ENCODE measurements around the gene MGME1. TPM values are rescaled to one million over a fixed set of nuclear protein-coding genes. Genes with fewer than 3 reads are reported as not detected.

MGME1 gene
- total RNA-seq, 6 experiments from 2014 or later, result 12.7 to 19.2 (median 17.9) TPM

- H3K4me3 Mint-ChIP-seq, result peak overlapping the region; percentile 58; the same call in 1 of the 2 replicates
- H3K4me1 Mint-ChIP-seq (ENCODE audit: low read depth), result peaks cover 94% of the 10 kb centered on the region
- peak overlapping the region; percentile 88 for H3K27ac Mint-ChIP-seq
- no peaks in the 10 kb centered on the region for H3K9me3 Mint-ChIP-seq
- H3K36me3 Mint-ChIP-seq (ENCODE audit: low read depth), result peaks cover 39% of the 10 kb centered on the region
- TF ChIP-seq CTCF (IDR thresholded peaks at IDR 0.05), result no peak
- H3K27me3 Mint-ChIP-seq (ENCODE audit: insufficient read depth), result peaks cover 4% of the 10 kb centered on the region; the same call in 1 of the 2 replicates
- peak; percentile 21 for DNase-seq
Measured at GRCh38 chr20:17961587-17961940, 7.3 kb upstream of the MGME1 start.

- Mint-ChIP-seq H3K9me3 (no peaks in the 10 kb centered on the region), H3K4me3 (peak overlapping the region; percentile 58), H3K27me3 (ENCODE audit: insufficient read depth) (peaks cover 4% of the 10 kb centered on the region; the same call in 1 of the 2 replicates), H3K27ac (peak overlapping the region; percentile 88), H3K36me3 (ENCODE audit: low read depth) (peaks cover 54% of the 10 kb centered on the region), H3K4me1 (ENCODE audit: low read depth) (peaks cover 87% of the 10 kb centered on the region)
- no peak for DNase-seq
- no peak for TF ChIP-seq CTCF (IDR thresholded peaks at IDR 0.05)
Measured at GRCh38 chr20:17963114-17963897, 5.5 kb upstream of the MGME1 start.

GRCh38 chr20:17964073-17964472, 4.7 kb upstream of the MGME1 start:
- peak overlapping the region; percentile 91 for H3K4me3 Mint-ChIP-seq
- peaks cover 79% of the 10 kb centered on the region for H3K4me1 Mint-ChIP-seq (ENCODE audit: low read depth)
- peak overlapping the region; percentile 88 for H3K27ac Mint-ChIP-seq

GRCh38 chr20:17964632-17965031, 4.2 kb upstream of the MGME1 start:
- H3K4me1 Mint-ChIP-seq (ENCODE audit: low read depth), result peaks cover 75% of the 10 kb centered on the region
- no peak for TF ChIP-seq CTCF (IDR thresholded peaks at IDR 0.05)
- DNase-seq, result no peak
- H3K9me3 Mint-ChIP-seq, result no peaks in the 10 kb centered on the region
- peaks cover 4% of the 10 kb centered on the region; the same call in 1 of the 2 replicates for H3K27me3 Mint-ChIP-seq (ENCODE audit: insufficient read depth)
- H3K27ac Mint-ChIP-seq, result peak overlapping the region; percentile 88
- H3K4me3 Mint-ChIP-seq, result peak overlapping the region; percentile 91
- peaks cover 54% of the 10 kb centered on the region for H3K36me3 Mint-ChIP-seq (ENCODE audit: low read depth)

More at GRCh38 chr20:17964073-17964472, 4.7 kb upstream of the MGME1 start:
- H3K9me3 Mint-ChIP-seq, result no peaks in the 10 kb centered on the region
- peaks cover 54% of the 10 kb centered on the region for H3K36me3 Mint-ChIP-seq (ENCODE audit: low read depth)
- peaks cover 4% of the 10 kb centered on the region; the same call in 1 of the 2 replicates for H3K27me3 Mint-ChIP-seq (ENCODE audit: insufficient read depth)
- TF ChIP-seq CTCF (IDR thresholded peaks at IDR 0.05), result no peak
- DNase-seq, result no peak

GRCh38 chr20:17965042-17965697, 3.6 kb upstream of the MGME1 start:
- no peak for DNase-seq
- Mint-ChIP-seq H3K4me1 (ENCODE audit: low read depth) (peaks cover 75% of the 10 kb centered on the region), H3K4me3 (peak overlapping the region; percentile 91), H3K9me3 (no peaks in the 10 kb centered on the region), H3K36me3 (ENCODE audit: low read depth) (peaks cover 54% of the 10 kb centered on the region), H3K27ac (peak overlapping the region; percentile 97), H3K27me3 (ENCODE audit: insufficient read depth) (peaks cover 4% of the 10 kb centered on the region; the same call in 1 of the 2 replicates)
- TF ChIP-seq CTCF (IDR thresholded peaks at IDR 0.05), result no peak

Measured in HFFc6 (cell line).